GM18858 (cell line): ENCODE results near the gene CLIC1.

ENCODE experiments used
- ATAC-seq: cut with Tn5 transposase; IDR thresholded peaks from one replicate; pipeline ENCODE4 v1.9.1; 2021; ENCODE audit not compliant: unreplicated experiment

Gene CLIC1

DNA sequence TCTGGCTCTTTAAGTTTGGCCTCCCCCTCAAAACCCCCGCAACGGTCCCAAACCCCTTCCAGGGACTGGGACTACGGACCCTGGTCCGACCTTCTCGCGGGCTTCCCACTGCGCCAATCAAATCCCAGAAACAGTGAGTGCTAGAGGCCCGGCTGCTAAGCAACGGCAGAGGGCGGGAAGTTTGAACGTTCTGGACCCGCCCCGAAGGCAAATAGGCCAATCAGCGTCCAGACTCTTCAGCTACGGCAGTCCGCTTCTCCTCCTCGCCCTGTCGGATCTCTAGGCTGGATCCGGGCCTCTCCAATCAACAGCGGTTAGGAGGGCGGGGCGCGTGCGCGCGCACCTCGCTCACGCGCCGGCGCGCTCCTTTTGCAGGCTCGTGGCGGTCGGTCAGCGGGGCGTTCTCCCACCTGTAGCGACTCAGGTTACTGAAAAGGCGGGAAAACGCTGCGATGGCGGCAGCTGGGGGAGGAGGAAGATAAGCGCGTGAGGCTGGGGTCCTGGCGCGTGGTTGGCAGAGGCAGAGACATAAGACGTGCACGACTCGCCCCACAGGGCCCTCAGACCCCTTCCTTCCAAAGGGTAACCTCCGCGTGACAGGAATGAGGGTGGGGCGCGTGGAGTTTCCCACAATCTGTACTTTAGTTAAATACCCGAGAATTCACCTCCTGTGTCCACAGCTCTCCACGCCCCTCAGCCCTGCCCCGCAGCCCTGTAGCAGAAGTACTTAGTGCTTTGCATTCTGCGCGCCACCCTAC lies 3.5 kb upstream of the CLIC1 start, which contains the start of gene MSH5:
Gene MSH5 (plus strand): TSS at position 367 of the 758 bp plus-strand sequence. CDS start 462 bp downstream, outside the sequence.
- peak; percentile 51 for ATAC-seq

DNA sequence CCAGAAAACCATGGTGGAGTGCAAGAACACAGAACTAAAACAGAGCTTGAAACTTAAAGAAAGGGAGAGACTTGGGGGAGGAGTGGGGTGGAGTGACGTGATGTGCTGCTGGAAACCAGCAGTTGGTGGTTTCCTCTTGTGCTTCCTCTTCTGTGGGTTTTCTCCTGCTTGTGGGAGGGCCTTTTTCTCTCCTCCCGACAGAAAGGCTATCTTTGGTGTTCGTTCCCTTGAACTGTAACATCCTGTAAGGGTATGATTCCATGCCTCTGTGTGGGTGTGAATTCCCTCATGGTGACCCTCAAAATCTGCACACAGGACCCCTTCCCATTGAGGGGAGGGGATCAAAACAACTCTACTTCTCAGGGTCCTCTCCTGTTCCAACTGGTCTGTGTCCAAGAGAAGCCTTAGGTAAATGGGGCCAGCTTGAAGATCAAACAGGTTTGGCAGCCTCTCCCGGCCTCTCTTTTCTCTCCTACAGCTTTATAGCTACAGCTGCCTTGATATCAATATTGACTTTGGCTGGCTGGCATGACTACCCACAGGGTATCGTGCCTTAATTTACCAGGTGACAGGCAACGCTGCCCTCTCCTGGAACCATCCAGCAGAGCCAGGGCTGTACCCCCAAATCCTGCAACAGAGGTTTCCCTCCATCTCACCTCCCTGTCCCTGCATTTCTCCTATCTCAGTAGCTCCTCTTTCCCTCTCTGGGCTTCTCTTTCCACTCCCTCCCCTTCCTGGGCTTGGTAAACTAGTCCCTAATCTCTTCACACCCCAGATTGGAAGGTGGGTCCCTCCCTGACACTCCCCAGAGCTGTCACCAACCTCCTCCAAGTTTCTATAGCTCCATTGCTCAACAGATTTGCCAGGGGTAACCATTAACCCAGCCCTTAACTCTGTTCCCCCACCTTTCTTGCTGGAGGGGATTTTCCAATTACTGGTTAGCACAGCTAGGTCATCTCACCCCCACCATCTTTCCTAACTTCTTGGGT lies 2.0 kb upstream of the CLIC1 start:
- ATAC-seq: no peak

DNA sequence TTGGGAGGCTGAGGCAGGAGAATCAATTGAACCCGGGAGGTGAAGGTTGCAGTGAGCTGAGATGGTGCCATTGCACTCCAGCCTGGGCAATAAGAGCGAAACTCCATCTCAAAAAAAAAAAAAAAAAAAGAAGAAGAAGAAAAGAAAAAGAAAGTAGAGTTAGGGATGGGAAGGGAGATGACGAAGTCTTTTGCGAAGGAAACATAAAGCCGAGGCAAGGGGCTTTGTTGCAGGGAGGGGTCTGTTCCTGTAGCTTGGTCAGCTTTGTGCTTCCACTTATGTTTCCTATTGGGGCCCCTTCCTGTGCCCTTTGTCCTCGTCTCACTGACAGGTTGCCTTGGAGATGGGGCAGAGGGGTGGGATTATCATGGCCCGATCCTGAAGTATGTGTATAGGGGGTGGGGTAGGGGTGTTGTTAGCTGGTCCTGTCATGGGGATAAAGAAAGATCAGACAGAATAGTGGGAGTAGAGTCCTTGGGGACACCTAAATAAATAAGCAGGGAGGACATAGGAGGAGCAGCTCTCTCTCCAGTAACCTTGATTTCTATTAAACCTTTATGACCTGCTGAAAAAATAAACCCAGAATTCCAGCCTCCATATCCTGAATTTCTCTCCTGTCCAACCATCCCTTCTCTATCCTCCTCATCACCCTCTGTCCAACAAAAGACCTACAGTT lies 1.1 kb upstream of the CLIC1 start:
- no peak for ATAC-seq

DNA sequence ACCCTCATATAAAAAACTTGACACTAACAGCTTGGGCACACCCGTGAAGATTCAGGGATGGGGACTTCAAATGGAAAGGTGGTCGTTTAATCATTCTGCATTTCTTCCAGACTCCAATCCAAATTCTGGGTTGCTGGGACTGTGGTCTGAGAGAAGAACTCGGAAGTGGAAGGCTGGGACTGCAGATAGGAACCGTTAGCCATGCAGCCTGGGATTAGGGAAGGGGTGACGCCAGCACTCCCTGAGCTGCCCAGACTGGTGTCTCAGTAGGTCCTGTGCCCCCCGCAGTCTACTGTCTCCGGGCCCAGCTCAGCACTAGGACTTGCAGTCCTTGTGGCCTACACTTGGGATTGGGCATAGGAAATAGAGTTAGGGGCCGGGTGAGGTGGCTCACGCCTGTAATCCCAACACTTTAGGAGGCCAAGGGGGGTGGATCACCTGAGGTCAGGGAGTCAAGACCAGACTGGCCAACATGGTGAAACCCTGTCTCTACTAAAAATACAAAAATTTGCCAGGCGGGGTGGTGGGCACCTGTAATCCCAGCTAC lies 511 bp upstream of the CLIC1 start:
- no peak for ATAC-seq

DNA sequence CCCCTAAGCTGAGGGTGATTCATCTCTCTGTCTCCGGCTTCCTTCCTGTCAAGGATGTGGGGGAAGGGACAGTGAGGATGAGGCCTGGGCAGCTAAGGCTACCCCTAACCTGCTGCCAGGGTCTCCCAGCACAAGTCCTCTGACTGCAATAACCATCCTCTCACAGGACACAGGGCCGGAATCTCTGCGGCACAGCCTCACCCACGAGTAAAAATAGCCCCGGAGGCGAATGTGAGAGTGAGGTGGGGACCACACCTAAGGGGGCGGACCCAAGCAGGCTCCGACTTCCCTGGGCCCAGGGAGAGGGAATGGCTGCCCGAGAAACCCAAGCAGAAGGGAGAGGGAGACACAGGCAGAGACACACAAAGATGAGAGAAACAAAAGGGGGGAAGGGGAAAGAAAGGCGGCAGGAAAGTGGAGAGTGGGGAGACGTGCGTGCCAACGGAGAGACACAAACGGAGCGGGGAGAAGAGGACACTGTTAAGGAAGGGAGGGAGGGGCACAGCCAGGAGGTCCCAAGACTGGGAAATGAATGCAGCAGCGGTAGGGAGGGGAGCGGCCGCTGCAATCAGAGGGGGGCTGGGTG lies 1.4 kb downstream of the CLIC1 start:
- ATAC-seq: no peak

DNA sequence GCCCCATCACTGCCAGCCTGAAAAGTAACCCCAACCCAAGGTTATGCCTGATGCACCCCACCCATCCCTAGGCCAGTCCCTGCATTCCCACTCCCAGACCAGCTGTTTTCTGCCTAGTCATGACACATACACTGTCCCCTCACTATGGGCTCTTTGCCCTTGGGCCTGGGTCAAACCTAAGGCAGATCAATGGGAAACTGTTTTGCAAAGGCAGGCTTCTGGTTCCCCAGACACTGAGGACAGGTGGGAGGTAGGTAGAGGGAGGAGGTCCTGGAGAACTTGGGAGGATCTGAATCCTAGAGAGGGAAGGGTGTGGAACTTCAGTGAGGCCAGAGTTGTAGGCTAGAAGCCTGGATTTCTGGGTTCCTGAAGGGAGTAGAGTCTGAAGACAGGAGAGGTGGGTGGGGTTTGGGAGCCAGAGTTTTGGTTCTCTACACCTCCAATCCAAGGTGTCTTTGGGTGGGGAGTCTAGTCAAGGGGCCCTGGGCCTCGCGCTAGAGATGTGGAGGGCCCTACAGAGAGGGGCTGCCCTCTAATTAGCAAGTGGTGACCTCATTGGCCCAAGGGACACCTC lies 2.0 kb downstream of the CLIC1 start:
- no peak for ATAC-seq

DNA sequence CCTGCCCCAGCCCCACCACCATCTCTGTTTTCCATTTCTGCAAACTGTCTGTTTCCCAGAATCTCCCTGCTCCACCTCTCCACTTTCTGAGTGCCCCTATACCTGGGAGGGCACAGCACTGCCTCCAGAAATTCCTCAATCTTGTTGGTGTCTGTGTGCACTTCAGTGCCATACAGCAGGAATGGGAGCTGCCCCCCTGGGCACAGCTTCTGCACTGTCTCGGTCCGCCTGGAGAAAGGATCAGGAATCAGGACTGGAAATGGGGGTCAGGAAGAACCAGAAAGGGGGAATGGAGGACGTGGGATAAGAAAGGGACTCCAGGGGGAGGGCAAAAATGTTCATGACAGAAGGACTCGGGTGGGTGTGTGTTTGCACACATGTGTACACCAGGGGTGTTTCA lies 2.6 kb downstream of the CLIC1 start:
- ATAC-seq: no peak

DNA sequence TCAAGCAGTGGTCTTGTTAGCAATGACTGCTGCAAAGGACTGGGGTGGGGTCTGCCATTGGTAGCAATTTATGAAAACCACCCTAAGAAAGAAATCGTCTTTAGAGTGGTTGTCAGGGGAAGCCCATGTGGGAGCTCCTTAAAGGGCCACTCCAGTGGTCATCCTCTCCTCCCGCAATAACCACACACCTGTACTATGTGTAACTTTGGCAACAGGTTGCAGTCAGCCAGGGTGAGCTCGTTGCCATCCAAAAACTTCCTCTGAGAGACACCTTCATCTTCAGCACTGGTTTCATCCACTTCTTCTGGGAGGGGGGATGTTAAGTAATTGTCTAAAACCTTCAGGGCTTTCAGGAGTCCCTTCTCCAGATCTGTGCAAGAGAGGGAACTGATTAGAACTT lies 4.3 kb downstream of the CLIC1 start:
- ATAC-seq: no peak

DNA sequence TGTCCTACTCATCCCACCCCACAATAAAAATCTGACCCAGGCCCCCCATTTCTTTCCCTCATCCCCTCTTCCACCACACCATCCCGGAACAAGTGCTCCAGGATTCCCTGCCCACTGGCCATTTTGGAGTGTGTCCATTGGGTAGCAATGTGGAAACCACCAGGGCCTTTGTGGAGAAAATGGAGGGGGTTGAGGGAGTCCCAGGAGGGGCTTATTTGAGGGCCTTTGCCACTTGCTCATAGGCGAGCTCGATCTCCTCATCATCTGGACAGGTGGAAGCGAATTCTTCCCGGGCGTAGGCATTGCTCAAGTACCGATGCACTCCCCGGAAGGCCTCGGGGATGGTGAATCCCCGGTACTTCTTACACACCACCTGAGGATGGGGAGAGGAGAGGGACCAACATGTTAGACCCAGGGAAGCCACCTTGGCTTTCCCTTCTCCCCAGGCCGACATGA lies 5.7 kb downstream of the CLIC1 start:
- ATAC-seq: no peak

DNA sequence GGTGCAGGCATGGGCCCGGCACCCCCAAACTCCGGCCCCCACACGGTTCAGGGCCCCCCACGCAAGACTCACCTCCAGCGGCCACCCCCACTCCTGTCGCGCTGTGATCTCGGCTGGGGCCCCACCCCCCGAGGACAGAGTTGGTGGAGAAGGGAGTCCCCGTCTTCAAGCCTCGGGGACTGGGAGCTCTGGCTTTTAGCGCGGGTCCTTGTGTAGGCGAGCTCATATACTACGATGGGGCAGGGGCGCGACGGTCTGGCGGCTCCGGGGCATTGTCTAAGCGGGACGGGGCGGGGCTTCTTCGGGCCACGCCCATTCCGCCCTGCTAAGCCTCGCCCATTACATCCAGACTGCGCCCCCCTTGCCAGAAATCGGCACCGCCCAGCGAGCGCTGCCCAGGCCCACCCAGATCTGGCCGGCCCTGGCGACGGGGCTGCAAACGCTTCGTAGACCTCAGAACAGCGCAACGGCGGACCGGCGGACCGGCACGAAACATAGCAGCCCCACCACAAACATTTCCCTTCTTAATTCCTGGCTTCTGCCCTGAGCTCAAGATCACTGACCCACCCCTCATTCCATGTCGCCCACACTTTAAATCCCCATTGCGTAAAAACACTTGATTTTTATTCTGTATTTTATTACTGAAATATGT lies 6.2 kb downstream of the CLIC1 start:
- ATAC-seq: no peak

DNA sequence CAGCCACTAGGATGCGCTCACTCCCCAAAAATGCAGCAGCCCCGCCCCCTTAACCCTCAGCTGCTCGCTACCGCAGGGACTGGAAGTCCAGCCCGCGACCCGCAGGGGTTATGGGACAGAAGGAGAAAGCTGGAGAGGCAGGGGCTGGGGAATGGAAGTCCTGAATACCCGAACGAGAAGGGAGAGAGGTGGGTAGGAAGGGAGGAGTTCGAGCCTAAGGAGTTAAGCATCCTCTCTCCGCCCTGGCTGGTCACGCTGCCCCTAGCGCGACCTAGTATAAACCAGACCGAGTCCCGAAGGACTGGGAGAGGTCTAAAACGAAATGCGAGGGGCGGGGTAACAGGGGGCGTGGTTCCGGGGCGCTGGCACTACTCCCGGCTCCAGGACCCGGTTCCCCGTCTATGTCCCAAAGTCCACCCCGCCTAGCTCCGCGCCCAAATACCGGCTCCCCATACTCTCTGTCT lies 6.8 kb downstream of the CLIC1 start:
- no peak for ATAC-seq

DNA sequence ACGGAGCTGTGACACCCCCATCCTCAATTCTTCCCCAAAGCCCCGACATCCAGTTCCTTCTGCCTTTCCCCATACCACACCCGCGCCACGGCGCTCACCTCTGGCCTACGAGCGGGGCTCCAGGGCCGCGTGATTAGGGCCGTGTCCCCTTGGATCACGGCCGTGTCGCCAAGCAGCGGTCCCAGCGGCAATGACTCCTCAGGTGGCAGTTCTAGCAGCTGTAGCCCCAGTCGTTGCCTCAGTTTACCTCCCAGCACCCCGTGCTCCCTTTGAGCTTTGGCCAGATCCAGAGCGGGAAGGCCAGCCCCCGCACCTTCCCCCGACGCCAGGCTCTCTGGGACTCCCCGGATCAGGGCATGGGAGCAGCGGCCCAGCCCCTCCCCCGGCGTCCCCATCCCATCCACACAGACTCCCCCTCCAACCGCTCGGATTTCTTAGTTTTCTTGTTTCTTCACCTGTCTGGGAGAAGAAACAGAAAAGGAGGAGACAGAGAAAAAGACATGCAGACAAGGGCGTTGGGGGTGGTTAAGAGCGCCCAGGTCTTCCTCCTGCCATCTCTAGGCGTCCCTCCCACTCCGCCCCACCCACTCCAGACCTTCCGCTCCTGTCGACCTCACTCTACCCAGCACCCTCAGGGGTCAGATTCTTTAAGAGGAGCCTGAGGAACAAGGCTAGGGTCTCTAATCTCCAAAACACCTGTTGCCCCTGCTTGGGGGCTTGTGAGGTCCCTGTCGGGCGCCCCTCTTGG lies 7.4 kb downstream of the CLIC1 start, which contains the start of gene DDAH2:
Gene DDAH2 (minus strand): TSS at position 533 of the 748 bp plus-strand sequence. CDS start 138 bp downstream, at position 395.
- no peak for ATAC-seq

DNA sequence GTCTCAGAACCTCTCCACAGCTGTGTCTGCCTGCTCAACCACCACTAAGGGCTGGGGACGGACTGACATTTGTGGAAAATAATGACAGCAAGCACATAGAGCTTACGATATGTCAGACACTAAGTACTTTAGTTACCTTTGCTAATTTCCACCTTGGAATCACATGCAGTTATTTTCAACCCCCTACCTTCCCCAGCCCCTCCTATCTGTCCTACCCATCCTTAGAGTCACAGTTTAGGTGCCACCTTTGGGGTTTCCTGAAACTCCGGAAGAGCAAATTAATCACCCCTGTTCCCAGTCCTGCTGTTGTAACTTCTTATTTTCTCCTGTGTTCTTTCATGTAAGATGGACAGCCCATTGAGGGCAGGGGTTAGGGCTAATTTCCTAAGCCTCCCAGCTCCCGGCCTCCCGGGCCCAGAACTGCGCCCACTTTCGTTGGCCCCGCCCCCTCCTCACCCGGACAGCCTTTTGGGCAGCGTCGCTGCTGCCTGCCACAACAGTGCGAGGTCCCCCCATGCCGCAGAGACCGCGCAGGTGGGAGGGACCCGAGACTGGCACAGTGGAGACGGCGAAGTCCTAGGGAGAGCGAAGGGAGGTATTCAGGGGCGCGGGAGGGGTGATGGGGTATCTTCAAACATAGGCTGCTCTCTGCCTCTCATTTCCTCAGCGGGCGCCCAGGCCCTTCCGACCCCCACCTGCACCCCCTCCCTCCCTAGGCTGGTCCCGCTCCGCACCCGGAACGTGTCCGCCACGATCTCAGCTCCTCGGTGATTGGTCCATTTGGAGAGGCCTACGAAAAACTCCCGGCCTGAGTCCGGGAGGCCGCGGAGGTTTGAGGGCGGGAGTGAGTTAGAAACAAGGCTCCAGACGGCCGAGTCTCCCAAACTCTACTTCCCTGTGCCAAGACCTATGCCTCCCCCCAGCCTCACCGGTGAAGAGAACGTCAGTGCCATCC lies 8.3 kb downstream of the CLIC1 start:
- ATAC-seq: no peak

DNA sequence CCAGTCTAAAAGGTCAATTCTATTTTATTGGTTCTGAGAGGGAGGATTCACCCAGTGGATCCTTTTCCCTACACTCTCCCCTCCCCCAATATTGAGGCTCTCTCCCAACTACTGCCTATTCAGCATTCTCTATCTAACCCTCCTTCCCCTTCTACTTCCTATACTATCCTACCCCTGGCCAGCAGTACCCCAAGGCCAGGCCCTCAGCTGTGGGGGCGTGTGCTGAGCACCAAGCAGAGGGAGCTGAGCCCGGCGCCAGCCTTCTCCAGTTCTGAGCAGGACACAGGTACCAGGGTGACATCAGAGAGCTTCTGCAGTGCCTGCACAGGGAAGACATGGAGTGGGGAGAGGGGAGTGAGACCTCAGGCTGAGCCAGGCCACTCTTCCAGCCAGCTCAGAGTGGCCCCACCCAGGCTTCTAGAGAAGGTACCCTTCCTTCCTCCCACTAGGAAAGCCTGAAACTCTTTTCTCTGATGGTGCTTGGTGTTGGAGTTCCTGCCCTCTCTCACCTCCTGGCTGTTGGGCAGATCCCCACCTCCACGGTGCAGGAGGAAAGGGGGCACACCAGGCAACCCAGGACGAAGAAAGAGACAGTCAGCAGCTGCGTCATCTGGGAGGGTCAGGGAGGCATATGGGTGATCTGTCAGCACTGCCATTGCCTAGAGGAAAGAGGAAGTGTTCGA lies 9.2 kb downstream of the CLIC1 start:
- ATAC-seq: no peak

DNA sequence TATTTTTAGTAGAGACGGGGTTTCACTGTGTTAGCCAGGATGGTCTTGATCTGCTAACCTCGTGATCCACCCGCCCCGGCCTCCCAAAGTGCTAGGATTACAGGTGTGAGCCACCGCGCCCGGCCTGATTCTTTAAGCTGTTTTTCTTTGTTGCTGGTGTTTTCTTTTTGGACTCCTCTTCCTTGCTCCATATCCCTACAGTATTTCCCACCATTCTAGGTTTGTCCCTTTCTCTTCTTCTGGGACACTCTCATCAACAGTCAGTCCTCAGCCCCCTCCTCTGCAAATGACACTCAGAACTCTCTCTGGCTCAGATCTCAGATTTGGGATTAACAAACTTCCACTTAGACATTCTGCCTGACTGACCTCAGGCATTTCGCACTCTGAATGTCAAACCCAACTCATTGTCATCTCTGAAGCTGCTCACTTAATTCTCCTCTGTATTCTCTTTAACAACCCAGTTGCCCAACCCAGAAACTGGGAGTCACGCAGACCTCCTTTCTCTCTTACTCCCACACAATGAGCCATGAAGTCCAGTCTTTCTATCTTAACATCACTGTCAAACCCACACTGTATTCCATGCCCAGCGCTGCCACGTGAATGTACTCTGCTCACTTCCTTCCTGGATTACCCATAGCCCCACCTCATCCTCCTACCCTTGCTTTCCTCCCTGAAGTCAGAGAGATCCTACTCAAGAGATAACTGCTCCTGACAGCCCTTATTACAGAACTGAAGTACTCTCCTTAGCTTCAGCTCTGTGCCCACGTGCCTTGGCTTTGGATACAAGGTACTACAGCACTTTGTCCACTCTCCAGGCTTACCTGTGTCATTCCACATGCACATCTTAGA lies 10.6 kb downstream of the CLIC1 start:
- ATAC-seq: no peak
